Lower lobe of right lung (tissue), 2 donors: ENCODE measurements around the gene CAPZB. TPM values are rescaled to one million over a fixed set of nuclear protein-coding genes. Genes with fewer than 3 reads are reported as not detected.

Experiments
- ATAC-seq, 2 donors: fragments of 200-7000 bp; cut with Tn5 transposase; one replicate each; pipeline ENCODE4 v1.9.1; 2020 to 2022; ENCODE audit warnings: mild to moderate bottlenecking in 2 of 2, moderate library complexity in 2 of 2
- DNase-seq: peaks from one replicate; pipeline ENCODE4 v3.0.0-alpha.2; 2020
- H3K27ac ChIP-seq: fragments of 200-600 bp; one replicate; pipeline ENCODE4 v1.8.0; 2022
- H3K27me3 ChIP-seq: fragments of 200-600 bp; one replicate; pipeline ENCODE4 v1.8.0; 2022; ENCODE audit warnings: low read depth
- H3K36me3 ChIP-seq: fragments of 200-600 bp; one replicate; pipeline ENCODE4 v1.8.0; 2022; ENCODE audit warnings: mild to moderate bottlenecking
- H3K4me1 ChIP-seq: fragments of 200-600 bp; one replicate; pipeline ENCODE4 v1.8.0; 2022
- H3K4me3 ChIP-seq: fragments of 200-600 bp; one replicate; pipeline ENCODE4 v1.8.0; 2022; ENCODE audit warnings: mild to moderate bottlenecking
- H3K9me3 ChIP-seq: fragments of 200-600 bp; one replicate; pipeline ENCODE4 v1.8.0; 2022
- intact Hi-C: fragments of 100-400 bp; cut with DNase I; formaldehyde crosslinking; loops from one replicate; pipeline ENCODE4 v1.11.0; 2022
- total RNA-seq: library from RNA; stranded (reverse); fragmentation: NEBNext Ultra II Directional; extraction: Animal tissue kit (Norgen Biotek cat#: 25700); gene quantifications from one replicate; pipeline ENCODE4 v1.2.1, GENCODE V29; 2021
- TF ChIP-seq, protein P1 (sequence below): fragments of 200-600 bp; IDR thresholded peaks from one replicate; pipeline ENCODE4 v1.8.0; 2022; ENCODE audit warnings: antibody characterized with exemption, mild to moderate bottlenecking
- donor health status: DM: no; HTN: yes; CAD: no; lungs with severe emphysema.

CAPZB gene
- total RNA-seq, 1 donor from 2014 or later: 236 TPM

DNA sequence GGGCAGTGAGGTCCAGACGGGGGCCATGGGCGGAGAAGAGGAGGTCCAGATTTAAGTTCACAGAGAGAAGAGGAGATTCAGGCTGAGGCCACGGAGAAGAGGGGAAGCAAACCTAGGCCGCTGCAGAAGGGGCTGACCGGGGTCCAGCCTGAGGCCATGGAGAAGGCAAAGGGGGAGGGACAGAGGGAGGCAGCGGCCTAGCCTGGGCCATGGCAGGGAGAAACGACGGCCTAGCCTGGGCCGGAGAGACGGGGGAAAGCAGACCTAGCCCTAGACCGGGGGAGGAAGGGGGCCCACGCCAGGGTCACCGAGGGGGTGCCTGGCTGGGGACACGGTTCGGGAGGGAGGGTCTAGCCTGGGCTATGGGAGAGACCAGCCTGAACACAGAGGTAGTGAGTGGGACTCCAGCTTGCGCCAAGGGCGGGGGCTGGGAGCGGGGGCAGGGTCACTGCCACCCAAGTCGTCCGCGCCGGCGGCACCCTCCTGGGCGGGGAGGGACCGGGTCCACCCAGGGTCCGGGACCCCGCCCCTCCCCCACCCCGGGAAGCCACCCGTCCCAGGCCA lies 459 bp downstream of the CAPZB start:
- peak; percentile 53 for DNase-seq
- TF ChIP-seq, protein P1, sequence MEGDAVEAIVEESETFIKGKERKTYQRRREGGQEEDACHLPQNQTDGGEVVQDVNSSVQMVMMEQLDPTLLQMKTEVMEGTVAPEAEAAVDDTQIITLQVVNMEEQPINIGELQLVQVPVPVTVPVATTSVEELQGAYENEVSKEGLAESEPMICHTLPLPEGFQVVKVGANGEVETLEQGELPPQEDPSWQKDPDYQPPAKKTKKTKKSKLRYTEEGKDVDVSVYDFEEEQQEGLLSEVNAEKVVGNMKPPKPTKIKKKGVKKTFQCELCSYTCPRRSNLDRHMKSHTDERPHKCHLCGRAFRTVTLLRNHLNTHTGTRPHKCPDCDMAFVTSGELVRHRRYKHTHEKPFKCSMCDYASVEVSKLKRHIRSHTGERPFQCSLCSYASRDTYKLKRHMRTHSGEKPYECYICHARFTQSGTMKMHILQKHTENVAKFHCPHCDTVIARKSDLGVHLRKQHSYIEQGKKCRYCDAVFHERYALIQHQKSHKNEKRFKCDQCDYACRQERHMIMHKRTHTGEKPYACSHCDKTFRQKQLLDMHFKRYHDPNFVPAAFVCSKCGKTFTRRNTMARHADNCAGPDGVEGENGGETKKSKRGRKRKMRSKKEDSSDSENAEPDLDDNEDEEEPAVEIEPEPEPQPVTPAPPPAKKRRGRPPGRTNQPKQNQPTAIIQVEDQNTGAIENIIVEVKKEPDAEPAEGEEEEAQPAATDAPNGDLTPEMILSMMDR: no peak
- Histone ChIP-seq H3K27ac (peak overlapping the region; percentile 97), H3K27me3 (no peaks in the 10 kb centered on the region), H3K4me3 (peak overlapping the region; percentile 94), H3K36me3 (peaks cover 25% of the 10 kb centered on the region), H3K4me1 (peaks cover 67% of the 10 kb centered on the region), H3K9me3 (no peaks in the 10 kb centered on the region)
- intact Hi-C loops: no loop called here
- ATAC-seq: peak; percentile 44 to 49

GRCh38 chr1:19484338-19484797 lies 971 bp downstream of the CAPZB start:
- TF ChIP-seq, protein P1: no peak
- Histone ChIP-seq H3K27me3 (no peaks in the 10 kb centered on the region), H3K9me3 (no peaks in the 10 kb centered on the region), H3K27ac (peak overlapping the region; percentile 97), H3K4me1 (peaks cover 72% of the 10 kb centered on the region), H3K36me3 (peaks cover 25% of the 10 kb centered on the region), H3K4me3 (peak overlapping the region; percentile 94)
- ATAC-seq (peak in 1 of 2 donors; percentile 0), DNase-seq (peak; percentile 58)
- intact Hi-C loops: no loop called here

DNA sequence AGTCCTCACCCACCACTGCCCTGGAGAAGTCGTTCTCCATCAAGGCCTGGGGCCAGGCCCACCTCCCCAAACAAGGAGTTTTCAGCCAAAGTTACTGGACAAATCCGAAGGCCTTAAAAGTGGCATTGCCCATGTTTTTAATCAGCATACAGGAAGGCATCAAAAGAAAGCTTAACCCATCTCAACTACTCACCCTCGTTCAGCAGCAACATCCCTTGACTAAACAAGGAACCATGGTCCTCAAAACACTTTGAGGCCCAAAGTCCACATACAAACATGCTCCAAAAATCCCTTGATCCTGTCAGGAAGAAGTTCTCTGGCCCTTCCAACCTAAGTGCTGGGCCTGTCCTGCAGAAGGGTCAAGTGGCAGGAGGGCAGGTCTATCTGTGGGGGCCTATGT lies 1.6 kb downstream of the CAPZB start:
- peak overlapping the region; percentile 97 for H3K27ac ChIP-seq
- intact Hi-C loops: no loop called here
- peaks cover 28% of the 10 kb centered on the region for H3K36me3 ChIP-seq
- H3K9me3 ChIP-seq: no peaks in the 10 kb centered on the region
- ATAC-seq (no peak), DNase-seq (no peak)
- peak overlapping the region; percentile 94 for H3K4me3 ChIP-seq
- peaks cover 78% of the 10 kb centered on the region for H3K4me1 ChIP-seq
- TF ChIP-seq, protein P1: no peak
- no peaks in the 10 kb centered on the region for H3K27me3 ChIP-seq

DNA sequence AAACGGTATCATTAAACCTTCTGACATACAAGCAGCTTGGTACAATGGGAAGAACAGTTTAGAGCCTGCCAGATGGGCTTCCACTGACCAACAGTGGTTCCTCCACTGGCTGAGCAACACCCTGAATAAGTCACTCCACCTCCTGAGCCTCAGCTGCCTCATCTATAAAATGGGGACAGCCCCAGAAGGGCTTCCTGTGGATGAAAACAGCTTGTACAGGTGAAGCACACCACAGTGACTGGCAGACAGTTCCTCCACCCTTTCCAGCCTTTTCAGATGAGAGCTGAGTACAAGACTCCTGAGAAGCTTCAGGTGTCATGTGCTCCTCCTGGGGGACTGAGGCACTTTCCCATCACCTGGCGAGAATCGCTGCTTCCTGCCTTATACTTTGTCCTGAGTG lies 2.1 kb downstream of the CAPZB start:
- H3K9me3 ChIP-seq: no peaks in the 10 kb centered on the region
- intact Hi-C loops: no loop called here
- ATAC-seq (no peak), DNase-seq (no peak)
- H3K4me1 ChIP-seq: peaks cover 83% of the 10 kb centered on the region
- H3K27me3 ChIP-seq: no peaks in the 10 kb centered on the region
- peaks cover 32% of the 10 kb centered on the region for H3K36me3 ChIP-seq
- TF ChIP-seq, protein P1: no peak
- peak overlapping the region; percentile 94 for H3K4me3 ChIP-seq
- peak overlapping the region; percentile 11 for H3K27ac ChIP-seq

DNA sequence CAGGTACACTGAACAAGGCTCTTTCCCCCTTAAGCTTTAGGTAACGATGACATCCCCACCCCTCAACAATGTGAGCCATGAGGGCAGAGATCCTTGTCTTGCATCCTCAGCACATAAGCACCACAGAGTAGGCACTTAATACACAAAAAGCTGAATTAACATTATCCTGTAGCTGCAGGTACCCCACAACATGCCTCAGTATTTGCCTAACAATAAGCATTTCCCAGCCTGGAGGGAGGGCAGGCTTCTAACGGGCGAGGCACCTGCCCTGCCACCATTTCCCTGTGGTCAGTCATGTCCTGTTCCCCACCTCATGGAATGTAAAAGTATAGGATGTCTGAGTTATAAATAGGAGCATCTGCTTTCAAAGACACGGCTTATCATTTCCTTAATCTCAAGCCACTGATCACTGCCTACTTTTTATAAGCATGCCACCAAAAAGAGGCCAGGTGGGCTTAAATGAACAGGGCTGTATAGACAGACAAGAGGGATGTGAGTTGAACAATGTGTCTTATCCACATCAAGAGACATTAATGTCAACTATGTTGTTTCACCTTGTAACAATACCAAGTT lies 3.4 kb downstream of the CAPZB start:
- intact Hi-C loops: no loop called here
- Histone ChIP-seq H3K4me1 (peaks cover 83% of the 10 kb centered on the region), H3K9me3 (no peaks in the 10 kb centered on the region), H3K27me3 (no peaks in the 10 kb centered on the region), H3K4me3 (no peak overlapping the region), H3K27ac (no peak overlapping the region), H3K36me3 (peaks cover 33% of the 10 kb centered on the region)
- TF ChIP-seq, protein P1: no peak
- no peak for ATAC-seq
- no peak for DNase-seq
